K562 (cell line): Measurements from ENCODE around the gene DKK3. TPM values are rescaled to one million over a fixed set of nuclear protein-coding genes. Genes with fewer than 3 reads are reported as not detected.

ENCODE experiments used
- ATAC-seq: fragments of 200-7000 bp; cut with Tn5 transposase; 3 replicates; pipeline ENCODE4 v1.9.1; 2020; ENCODE audit warnings: moderate library complexity
- BruUV-seq: library from RNA; stranded (reverse); fragments of 400-500 nt; replicated peaks from 2 replicates; lab custom pipeline; 2021; lab: Mats Ljungman, UMichigan
- CTCF ChIA-PET: fragments of 300-600 bp; formaldehyde crosslinking; extraction: SDS; loops from one replicate; lab custom pipeline; 2021; ENCODE audit warnings: low intra/inter-chr PET ratio; lab: Yijun Ruan, JAX
- POLR2A ChIA-PET: fragments of 300-600, 350-650 bp; sonication (Branson Sonifier 250); formaldehyde crosslinking; extraction: SDS; loops from one replicate; lab custom pipeline; 2021; ENCODE audit warnings: antibody characterized with exemption, inconsistent platforms; lab: Yijun Ruan, JAX
- DNase-seq, 4 experiments: peaks; one replicate each; pipeline versions ENCODE4 v3.0.0 to v3.0.0-alpha.2; 2011 to 2018; ENCODE audit warnings: low spot score in 3 of 4, mixed read lengths in 3 of 4; ENCODE audit errors: extremely low read depth in 1 of 4
- FAIRE-seq: peaks from 2 replicates; lab custom pipeline; 2011; peaks lifted over from hg19 to GRCh38; lab: Jason Lieb, UNC
- H2AFZ ChIP-seq: 2 replicates; pipeline ENCODE4 v1.6.0; 2011; ENCODE audit warnings: low read depth, low read length, control low read depth, inconsistent platforms
- H3K27ac ChIP-seq: fragments of 200-600 bp; 3 replicates; pipeline ENCODE4 v1.8.0; 2011; ENCODE audit warnings: low read depth, mild to moderate bottlenecking, control low read depth, inconsistent platforms, low read length, moderate library complexity, mixed read lengths; ENCODE audit errors: extremely low read depth
- H3K27me3 ChIP-seq, 2 experiments: fragments of 300-600 bp in 1 of 2; 2 replicates in 1 of 2; 3 replicates in 1 of 2; pipeline versions ENCODE4 v1.6.0 to v1.8.0; 2011; ENCODE audit warnings: inconsistent platforms in 2 of 2, low read length in 2 of 2, mild to moderate bottlenecking in 1 of 2, mixed read lengths in 1 of 2, moderate library complexity in 1 of 2; ENCODE audit not compliant: control insufficient read depth in 2 of 2, insufficient read depth in 2 of 2
- H3K36me3 ChIP-seq: fragments of 300-600 bp; 3 replicates; pipeline ENCODE4 v1.8.0; 2011; ENCODE audit warnings: mild to moderate bottlenecking, low read length, inconsistent platforms; ENCODE audit not compliant: control insufficient read depth, insufficient read depth
- H3K4me1 ChIP-seq, 2 experiments: fragments of 200-600 bp in 1 of 2; replicated peaks in 1 of 2; 2 replicates in 1 of 2; 3 replicates in 1 of 2; pipeline versions ENCODE4 v1.5.1 to v1.8.0; 2011; ENCODE audit warnings: inconsistent platforms in 2 of 2, low read length in 2 of 2, mild to moderate bottlenecking in 1 of 2, mixed read lengths in 1 of 2, moderate library complexity in 1 of 2; ENCODE audit not compliant: control insufficient read depth in 2 of 2, insufficient read depth in 2 of 2
- H3K4me2 ChIP-seq: 2 replicates; pipeline ENCODE4 v1.6.1; 2011; ENCODE audit warnings: low read length, control low read depth, inconsistent platforms, mixed read lengths; ENCODE audit not compliant: insufficient read depth
- H3K4me3 ChIP-seq: fragments of 200-600 bp; sonication (generic), shearing (Covaris generic); 2 replicates; pipeline ENCODE4 v1.5.1; 2016; ENCODE audit warnings: control low read depth, inconsistent platforms
- H3K79me2 ChIP-seq: fragments of 200-600 bp; 3 replicates; pipeline ENCODE4 v1.8.0; 2011; ENCODE audit warnings: low read length, inconsistent platforms; ENCODE audit not compliant: control insufficient read depth, insufficient read depth
- H3K9ac ChIP-seq, 2 experiments: 2 replicates each; pipeline versions ENCODE4 v1.6.0 to v1.6.1; 2011; ENCODE audit warnings: low read depth in 2 of 2, low read length in 2 of 2, control low read depth in 1 of 2, inconsistent platforms in 1 of 2, mild to moderate bottlenecking in 1 of 2, mixed read lengths in 1 of 2; ENCODE audit not compliant: insufficient read depth in 1 of 2
- H3K9me1 ChIP-seq: one replicate; pipeline ENCODE4 v1.6.0; 2011; ENCODE audit warnings: inconsistent platforms, mild to moderate bottlenecking, low read length, moderate library complexity; ENCODE audit not compliant: control insufficient read depth, insufficient read depth
- H3K9me3 ChIP-seq: replicated peaks from 2 replicates; pipeline ENCODE4 v1.5.1; 2011; ENCODE audit warnings: low read depth, low read length, inconsistent platforms; ENCODE audit not compliant: control insufficient read depth, insufficient read depth
- H4K20me1 ChIP-seq: replicated peaks from 2 replicates; pipeline ENCODE4 v1.6.1; 2011; ENCODE audit warnings: low read length, inconsistent platforms, mixed read lengths; ENCODE audit not compliant: control insufficient read depth, insufficient read depth
- ADNP ChIP-seq: fragments of 200-800 bp; sonication (Bioruptor generic); IDR thresholded peaks from 2 replicates; pipeline ENCODE4 v1.6.1; 2016; ENCODE audit warnings: missing genetic modification characterization, missing compliant biosample characterization
- BHLHE40 ChIP-seq: IDR thresholded peaks from 2 replicates; pipeline ENCODE4 v1.6.1; 2011; ENCODE audit warnings: low read length, improper control_type of control experiment
- CBFA2T3 ChIP-seq: fragments of 450-650 bp; IDR thresholded peaks from 2 replicates; pipeline ENCODE4 v1.6.1; 2017
- CHD1 ChIP-seq: fragments of 200-600 bp; sonication (generic); IDR thresholded peaks from one replicate; pipeline ENCODE4 v1.6.1; 2012; ENCODE audit warnings: mild to moderate bottlenecking, moderate library complexity, low read length, inconsistent platforms
- CREM ChIP-seq: IDR thresholded peaks from 2 replicates; pipeline ENCODE4 v1.6.1; 2014; ENCODE audit warnings: antibody characterized with exemption, low read depth
- CTCFL ChIP-seq: IDR thresholded peaks from 2 replicates; pipeline ENCODE4 v1.6.1; 2011; ENCODE audit warnings: borderline replicate concordance, low read depth, mild to moderate bottlenecking, moderate library complexity, low read length; ENCODE audit not compliant: insufficient read depth, poor library complexity, severe bottlenecking
- DACH1 ChIP-seq: fragments of 450-650 bp; IDR thresholded peaks from 2 replicates; pipeline ENCODE4 v1.6.1; 2018; ENCODE audit not compliant: partially characterized antibody
- HSF4 ChIP-seq: fragments of 250-450 bp; sonication (Bioruptor Pico); IDR thresholded peaks from 2 replicates; pipeline ENCODE4 v2.1.2; 2022; ENCODE audit warnings: mild to moderate bottlenecking, moderate library complexity, borderline replicate concordance
- IRF2 ChIP-seq: sonication (generic); formaldehyde crosslinking; IDR thresholded peaks from 2 replicates; pipeline ENCODE4 v1.8.1; 2022; ENCODE audit warnings: mild to moderate bottlenecking, missing genetic modification reagents
- KDM4B ChIP-seq, 2 experiments: fragments of 450-650 bp in 1 of 2; sonication (generic) in 1 of 2; IDR thresholded peaks; 2 replicates each; pipeline ENCODE4 v1.6.1; 2016 to 2017; ENCODE audit warnings: borderline replicate concordance in 2 of 2, antibody characterized with exemption in 1 of 2, low read depth in 1 of 2, mild to moderate bottlenecking in 1 of 2
- MTF1 ChIP-seq: fragments of 250-450 bp; sonication (Bioruptor Pico); IDR thresholded peaks from 2 replicates; pipeline ENCODE4 v1.9.0; 2021; ENCODE audit warnings: moderate library complexity, mild to moderate bottlenecking, inconsistent platforms, borderline replicate concordance
- NEUROD1 ChIP-seq: fragments of 150-350 bp; IDR thresholded peaks from 2 replicates; pipeline ENCODE4 v1.6.1; 2014; ENCODE audit warnings: borderline replicate concordance, low read length, low read depth; ENCODE audit not compliant: partially characterized antibody
- RNF2 ChIP-seq: sonication (generic); IDR thresholded peaks from 2 replicates; pipeline ENCODE4 v1.6.1; 2016
- STAT5A ChIP-seq: IDR thresholded peaks from 2 replicates; pipeline ENCODE4 v1.6.1; 2012; ENCODE audit warnings: low read length, inconsistent platforms, borderline replicate concordance
- TCF15 ChIP-seq: fragments of 250-450 bp; sonication (Bioruptor Pico); IDR thresholded peaks from 2 replicates; pipeline ENCODE4 v1.8.0; 2022; ENCODE audit warnings: moderate library complexity, mild to moderate bottlenecking, inconsistent platforms
- TCFL5 ChIP-seq: fragments of 250-450 bp; sonication (Bioruptor Pico); conservative IDR thresholded peaks from 2 replicates; pipeline ENCODE4 v1.6.1; 2021; ENCODE audit warnings: mild to moderate bottlenecking, moderate library complexity, matching md5 sums
- ZNF12 ChIP-seq: sonication (generic); formaldehyde crosslinking; IDR thresholded peaks from 2 replicates; pipeline ENCODE4 v1.4.0; 2020; ENCODE audit warnings: mild to moderate bottlenecking, missing genetic modification reagents
- WGBS: fragments of 100-300 bp; shearing (Covaris generic); methylation state at CpG from one replicate; pipeline ENCODE4 v1.1.6; 2016; ENCODE audit warnings: low coverage, mixed read lengths; ENCODE audit not compliant: insufficient coverage; ENCODE audit errors: missing lambda C conversion rate; 5-methylcytosine and 5-hydroxymethylcytosine counted together
- in situ Hi-C: fragments of 300-500 bp; cut with MboI; formaldehyde crosslinking; loops from 4 replicates; pipeline ENCODE4 v1.15.0; 2018; ENCODE audit warnings: inconsistent platforms, mixed read lengths
- intact Hi-C: fragments of 100-400 bp; cut with micrococcal nuclease; formaldehyde crosslinking; loops from 2 replicates; pipeline ENCODE4 v1.14.2; 2022
- polyA plus RNA-seq, 8 experiments: library from polyadenylated mRNA; depleted of rRNA in 4 of 8; stranded (reverse) in 5 of 8; unstranded in 3 of 8; fragments of >200 nt; fragmentation: Nextera tagmentation in 2 of 8; fragmentation: Illumina TruSeq in 1 of 8; extraction: Ambion mirVana in 2 of 8; extraction: Trizol in 1 of 8; gene quantifications; 2 replicates each; pipeline versions ENCODE4 v1.2.1 to v1.2.3, GENCODE V29; 2011 to 2014; ENCODE audit warnings: inconsistent platforms in 1 of 8, missing spikeins in 1 of 8
- total RNA-seq, 7 experiments: library from RNA; depleted of rRNA in 6 of 7; stranded (reverse); fragments of >200 nt in 6 of 7; fragmentation: Illumina TruSeq in 2 of 7; extraction: Trizol in 2 of 7; gene quantifications; 2 replicates each; pipeline versions ENCODE4 v1.2.1 to v1.2.3, GENCODE V29; 2011 to 2021; ENCODE audit warnings: low replicate concordance in 1 of 7
- TF ChIP-seq, protein P1 (sequence below): fragments of 250-450 bp; sonication (Bioruptor Pico); IDR thresholded peaks from 2 replicates; pipeline ENCODE4 v1.5.0; 2021
- TF ChIP-seq, protein P2 (sequence below): sonication (generic); formaldehyde crosslinking; IDR thresholded peaks from 2 replicates; pipeline ENCODE4 v1.8.0; 2022; ENCODE audit warnings: mild to moderate bottlenecking, low read depth, missing genetic modification reagents

Gene DKK3
- total and polyA plus RNA-seq, 9 of the 15 experiments (the other 6 are each of a cell fraction or from before 2014, with no cell fraction given), result 0.14 to 0.85 (median 0.38) TPM; not detected in 6

DNA sequence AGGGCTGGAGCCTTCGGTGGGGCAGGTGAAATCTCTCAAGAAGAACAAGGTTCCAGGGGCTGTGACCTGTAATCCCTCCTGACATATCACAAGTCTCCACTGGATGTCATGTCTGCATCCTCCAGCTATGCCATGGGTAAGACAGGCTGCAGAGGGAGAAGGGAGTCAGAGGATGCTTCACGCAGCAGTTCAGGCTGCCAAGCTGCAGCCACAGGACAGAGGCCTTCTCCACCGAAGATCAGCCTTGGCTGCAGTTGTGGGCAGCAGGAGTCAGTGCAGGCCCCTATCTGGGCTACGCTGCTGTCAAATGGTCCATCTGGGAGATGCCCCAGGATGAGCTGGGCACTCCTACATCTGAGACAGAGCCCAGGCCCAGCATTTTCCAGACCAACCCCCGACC, 25.0 kb downstream of the DKK3 start:
- no peak for ATAC-seq
- POLR2A ChIA-PET, result interaction anchor here (0.6 to 0.8 kb wide), 2 partner anchors 18 to 1211 kb away, joined by 3 read pairs; no protein-coding TSS in a partner anchor
- Histone ChIP-seq H3K9ac (no peak overlapping the region), H4K20me1 (no peaks in the 10 kb centered on the region), H3K4me3 (no peak overlapping the region), H3K4me2 (no peak overlapping the region), H3K4me1 (peaks cover 0 to 4% of the 10 kb centered on the region in 2 experiments; a peak in 3 of 5 replicates), H3K27me3 (peaks cover 3 to 48% of the 10 kb centered on the region in 2 experiments; a peak in 4 of 5 replicates), H3K9me1 (no peaks in the 10 kb centered on the region), H3K9me3 (0 out of 2 replicates have a peak, but pooled peaks cover 1% of the 10 kb centered on the region), H2AFZ (no peak overlapping the region), H3K36me3 (no peaks in the 10 kb centered on the region), H3K79me2 (no peaks in the 10 kb centered on the region), H3K27ac (no peak overlapping the region)
- CTCF ChIA-PET, result no interaction called here
- in situ Hi-C loops, result no loop called here
- WGBS, result 3% methylated on average over 5 of the region's 5 CpGs
- no peak for DNase-seq
- no peak for FAIRE-seq
- intact Hi-C loops, result no loop called here
- no TSS peak for BruUV-seq
- TF ChIP-seq RNF2, result no peak
- no peak for TF ChIP-seq TCF15
- TF ChIP-seq KDM4B (IDR thresholded peaks at IDR 0.05; ENCODE audit: borderline replicate concordance in 2 of 2, low read depth in 1 of 2), result no peak
- TF ChIP-seq MTF1, result no peak
- TF ChIP-seq CBFA2T3, result no peak
- no peak for TF ChIP-seq IRF2 (CRISPR knock-in tag)
- TF ChIP-seq BHLHE40, result no peak
- no peak for TF ChIP-seq ADNP (tag)
- TF ChIP-seq CREM, result no peak
- TF ChIP-seq, protein P1, sequence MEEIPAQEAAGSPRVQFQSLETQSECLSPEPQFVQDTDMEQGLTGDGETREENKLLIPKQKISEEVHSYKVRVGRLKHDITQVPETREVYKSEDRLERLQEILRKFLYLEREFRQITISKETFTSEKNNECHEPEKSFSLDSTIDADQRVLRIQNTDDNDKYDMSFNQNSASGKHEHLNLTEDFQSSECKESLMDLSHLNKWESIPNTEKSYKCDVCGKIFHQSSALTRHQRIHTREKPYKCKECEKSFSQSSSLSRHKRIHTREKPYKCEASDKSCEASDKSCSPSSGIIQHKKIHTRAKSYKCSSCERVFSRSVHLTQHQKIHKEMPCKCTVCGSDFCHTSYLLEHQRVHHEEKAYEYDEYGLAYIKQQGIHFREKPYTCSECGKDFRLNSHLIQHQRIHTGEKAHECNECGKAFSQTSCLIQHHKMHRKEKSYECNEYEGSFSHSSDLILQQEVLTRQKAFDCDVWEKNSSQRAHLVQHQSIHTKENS (CRISPR knock-in tag), result no peak
- TF ChIP-seq DACH1, result no peak
- no peak for TF ChIP-seq TCFL5 (CRISPR knock-in tag)
- no peak for TF ChIP-seq HSF4 (CRISPR knock-in tag)
- TF ChIP-seq, protein P2, sequence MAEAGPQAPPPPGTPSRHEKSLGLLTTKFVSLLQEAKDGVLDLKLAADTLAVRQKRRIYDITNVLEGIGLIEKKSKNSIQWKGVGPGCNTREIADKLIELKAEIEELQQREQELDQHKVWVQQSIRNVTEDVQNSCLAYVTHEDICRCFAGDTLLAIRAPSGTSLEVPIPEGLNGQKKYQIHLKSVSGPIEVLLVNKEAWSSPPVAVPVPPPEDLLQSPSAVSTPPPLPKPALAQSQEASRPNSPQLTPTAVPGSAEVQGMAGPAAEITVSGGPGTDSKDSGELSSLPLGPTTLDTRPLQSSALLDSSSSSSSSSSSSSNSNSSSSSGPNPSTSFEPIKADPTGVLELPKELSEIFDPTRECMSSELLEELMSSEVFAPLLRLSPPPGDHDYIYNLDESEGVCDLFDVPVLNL, result no peak
- TF ChIP-seq NEUROD1, result no peak
- TF ChIP-seq CTCFL, result no peak
- no peak for TF ChIP-seq ZNF12 (CRISPR knock-in tag)
- TF ChIP-seq CHD1, result no peak
- TF ChIP-seq STAT5A, result no peak
